Neural cell (in vitro differentiated cells): Measurements from ENCODE around the gene DNAJB6. TPM values are rescaled to one million over a fixed set of nuclear protein-coding genes. Genes with fewer than 3 reads are reported as not detected.

ENCODE experiments used
- H2AFZ ChIP-seq: fragments of 200-600, 300-800 bp; sonication (generic), shearing (Covaris generic); 2 replicates; pipeline ENCODE4 v1.6.0; 2014; ENCODE audit warnings: low read depth, mild to moderate bottlenecking, antibody characterized with exemption, low read length, moderate library complexity
- H3F3A ChIP-seq: fragments of 200-600 bp; shearing (Covaris generic); 2 replicates; pipeline ENCODE4 v1.6.1; 2016; ENCODE audit warnings: mild to moderate bottlenecking, moderate library complexity, mixed read lengths, antibody characterized with exemption, low read length; ENCODE audit not compliant: insufficient read depth, poor library complexity, severe bottlenecking
- H3K27ac ChIP-seq: fragments of 200-600, 300-800 bp; sonication (generic), shearing (Covaris generic); 2 replicates; pipeline ENCODE4 v1.5.1; 2014; ENCODE audit warnings: mild to moderate bottlenecking, low read length, moderate library complexity
- H3K27me3 ChIP-seq: fragments of 300-800, 200-600 bp; sonication (generic), shearing (Covaris generic); 2 replicates; pipeline ENCODE4 v1.6.0; 2014; ENCODE audit warnings: mild to moderate bottlenecking, low read depth, low read length, moderate library complexity; ENCODE audit not compliant: insufficient read depth
- H3K36me3 ChIP-seq: fragments of 300-800, 200-600 bp; sonication (generic), shearing (Covaris generic); 2 replicates; pipeline ENCODE4 v1.5.1; 2014; ENCODE audit warnings: mild to moderate bottlenecking, antibody characterized with exemption, low read length, moderate library complexity; ENCODE audit not compliant: insufficient read depth
- H3K4me2 ChIP-seq: fragments of 300-800, 200-600 bp; sonication (generic), shearing (Covaris generic); 2 replicates; pipeline ENCODE4 v1.6.0; 2014; ENCODE audit warnings: mild to moderate bottlenecking, low read length
- H3K4me3 ChIP-seq: fragments of 300-800, 200-600 bp; sonication (generic), shearing (Covaris generic); 2 replicates; pipeline ENCODE4 v1.5.1; 2014; ENCODE audit warnings: mild to moderate bottlenecking, low read length, moderate library complexity
- H3K79me2 ChIP-seq: fragments of 200-600 bp; shearing (Covaris generic); replicated peaks from 2 replicates; pipeline ENCODE4 v1.6.0; 2014; ENCODE audit warnings: mild to moderate bottlenecking, low read length, moderate library complexity; ENCODE audit not compliant: insufficient read depth
- H3K9ac ChIP-seq: fragments of 300-800, 200-600 bp; sonication (generic), shearing (Covaris generic); 2 replicates; pipeline ENCODE4 v1.6.1; 2016; ENCODE audit warnings: mild to moderate bottlenecking, low read length, mixed read lengths
- H3K9me2 ChIP-seq: fragments of 200-600 bp; shearing (Covaris generic); 2 replicates; pipeline ENCODE4 v1.6.1; 2016; ENCODE audit warnings: mild to moderate bottlenecking, low read length, mixed read lengths; ENCODE audit not compliant: insufficient read depth
- H3K9me3 ChIP-seq: fragments of 200-600, 300-800 bp; sonication (generic), shearing (Covaris generic); 2 replicates; pipeline ENCODE4 v1.6.1; 2016; ENCODE audit warnings: mild to moderate bottlenecking, mixed run types, low read length, moderate library complexity, mixed read lengths
- H4K20me1 ChIP-seq: fragments of 200-600 bp; shearing (Covaris generic); 2 replicates; pipeline ENCODE4 v1.6.1; 2016; ENCODE audit warnings: mild to moderate bottlenecking, mixed run types; ENCODE audit not compliant: insufficient read depth
- EP300 ChIP-seq: fragments of 450-650 bp; conservative IDR thresholded peaks from 2 replicates; pipeline ENCODE4 v1.6.1; 2014; ENCODE audit warnings: antibody characterized with exemption, mild to moderate bottlenecking, moderate library complexity; ENCODE audit not compliant: poor library complexity, severe bottlenecking
- EZH2 ChIP-seq: fragments of 200-600, 300-800 bp; shearing (Covaris generic), sonication (generic); IDR thresholded peaks from 2 replicates; pipeline ENCODE4 v1.6.1; 2014; ENCODE audit warnings: antibody characterized with exemption, low read length, borderline replicate concordance, mild to moderate bottlenecking; ENCODE audit not compliant: insufficient read depth, poor library complexity, severe bottlenecking
- MXI1 ChIP-seq: fragments of 450-650 bp; conservative IDR thresholded peaks from 2 replicates; pipeline ENCODE4 v1.6.1; 2014; ENCODE audit warnings: antibody characterized with exemption, mild to moderate bottlenecking; ENCODE audit not compliant: poor library complexity, severe bottlenecking
- POLR2AphosphoS5 ChIP-seq: IDR thresholded peaks from 2 replicates; pipeline ENCODE4 v1.6.1; 2012
- RAD21 ChIP-seq: fragments of 450-650 bp; conservative IDR thresholded peaks from 2 replicates; pipeline ENCODE4 v1.6.1; 2014; ENCODE audit warnings: antibody characterized with exemption, mild to moderate bottlenecking, moderate library complexity
- REST ChIP-seq: IDR thresholded peaks from 2 replicates; pipeline ENCODE4 v1.6.1; 2012; ENCODE audit warnings: borderline replicate concordance
- SMC3 ChIP-seq: fragments of 450-650 bp; conservative IDR thresholded peaks from 2 replicates; pipeline ENCODE4 v1.6.1; 2014; ENCODE audit warnings: antibody characterized with exemption, mild to moderate bottlenecking, moderate library complexity; ENCODE audit not compliant: poor library complexity
- TAF1 ChIP-seq: IDR thresholded peaks from 2 replicates; pipeline ENCODE4 v1.6.1; 2012; ENCODE audit warnings: low read depth
- polyA plus RNA-seq: library from polyadenylated mRNA; depleted of rRNA; stranded (reverse); fragments of >200 nt; gene quantifications from 2 replicates; pipeline ENCODE4 v1.2.3, GENCODE V29; 2014
- TF ChIP-seq, protein P1 (sequence below): fragments of 450-650 bp; IDR thresholded peaks from 2 replicates; pipeline ENCODE4 v1.5.1; 2014; ENCODE audit warnings: antibody characterized with exemption, mild to moderate bottlenecking, moderate library complexity; ENCODE audit not compliant: poor library complexity, severe bottlenecking

The DNAJB6 gene
- polyA plus RNA-seq, 1 donor from 2014 or later: 427 TPM

GRCh38 chr7:157438121-157439025 lies 101.6 kb downstream of the DNAJB6 start:
- no peak overlapping the region for H3K27ac ChIP-seq
- H3F3A ChIP-seq: no peaks in the 10 kb centered on the region
- H4K20me1 ChIP-seq: no peaks in the 10 kb centered on the region
- H3K4me3 ChIP-seq: no peak overlapping the region
- H3K36me3 ChIP-seq: no peaks in the 10 kb centered on the region
- H3K4me2 ChIP-seq: no peak overlapping the region
- peaks cover 4% of the 10 kb centered on the region for H3K9me3 ChIP-seq
- no peaks in the 10 kb centered on the region for H3K79me2 ChIP-seq
- no peak overlapping the region for H3K9ac ChIP-seq
- no peaks in the 10 kb centered on the region for H3K9me2 ChIP-seq
- TF ChIP-seq REST: no peak
- no peak for TF ChIP-seq EZH2
- no peak for TF ChIP-seq TAF1
- no peak for TF ChIP-seq MXI1
- TF ChIP-seq EP300: no peak
- TF ChIP-seq, protein P1, sequence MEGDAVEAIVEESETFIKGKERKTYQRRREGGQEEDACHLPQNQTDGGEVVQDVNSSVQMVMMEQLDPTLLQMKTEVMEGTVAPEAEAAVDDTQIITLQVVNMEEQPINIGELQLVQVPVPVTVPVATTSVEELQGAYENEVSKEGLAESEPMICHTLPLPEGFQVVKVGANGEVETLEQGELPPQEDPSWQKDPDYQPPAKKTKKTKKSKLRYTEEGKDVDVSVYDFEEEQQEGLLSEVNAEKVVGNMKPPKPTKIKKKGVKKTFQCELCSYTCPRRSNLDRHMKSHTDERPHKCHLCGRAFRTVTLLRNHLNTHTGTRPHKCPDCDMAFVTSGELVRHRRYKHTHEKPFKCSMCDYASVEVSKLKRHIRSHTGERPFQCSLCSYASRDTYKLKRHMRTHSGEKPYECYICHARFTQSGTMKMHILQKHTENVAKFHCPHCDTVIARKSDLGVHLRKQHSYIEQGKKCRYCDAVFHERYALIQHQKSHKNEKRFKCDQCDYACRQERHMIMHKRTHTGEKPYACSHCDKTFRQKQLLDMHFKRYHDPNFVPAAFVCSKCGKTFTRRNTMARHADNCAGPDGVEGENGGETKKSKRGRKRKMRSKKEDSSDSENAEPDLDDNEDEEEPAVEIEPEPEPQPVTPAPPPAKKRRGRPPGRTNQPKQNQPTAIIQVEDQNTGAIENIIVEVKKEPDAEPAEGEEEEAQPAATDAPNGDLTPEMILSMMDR: no peak
- TF ChIP-seq RAD21: no peak
- no peak for TF ChIP-seq SMC3
- no peak for TF ChIP-seq POLR2AphosphoS5
- H2AFZ ChIP-seq: no peak overlapping the region
- H3K27me3 ChIP-seq: no peaks in the 10 kb centered on the region

GRCh38 chr7:157439149-157439548 lies 102.3 kb downstream of the DNAJB6 start:
- H2AFZ ChIP-seq: no peak overlapping the region
- H3F3A ChIP-seq: no peaks in the 10 kb centered on the region
- TF ChIP-seq EZH2: no peak
- TF ChIP-seq EP300: no peak
- no peaks in the 10 kb centered on the region for H3K27me3 ChIP-seq
- H3K4me2 ChIP-seq: no peak overlapping the region
- no peaks in the 10 kb centered on the region for H3K36me3 ChIP-seq
- H4K20me1 ChIP-seq: no peaks in the 10 kb centered on the region
- H3K9me2 ChIP-seq: no peaks in the 10 kb centered on the region
- H3K79me2 ChIP-seq: no peaks in the 10 kb centered on the region
- no peak overlapping the region for H3K9ac ChIP-seq
- H3K4me3 ChIP-seq: no peak overlapping the region
- H3K27ac ChIP-seq: no peak overlapping the region
- peaks cover 4% of the 10 kb centered on the region for H3K9me3 ChIP-seq
